GM21381 (cell line): Measurements from ENCODE around the gene SLMAP.

Source experiments
- ATAC-seq: cut with Tn5 transposase; IDR thresholded peaks from one replicate; pipeline ENCODE4 v1.9.1; 2021; ENCODE audit warnings: mild to moderate bottlenecking, moderate library complexity; ENCODE audit not compliant: unreplicated experiment

SLMAP gene

GRCh38 chr3:57958642-57959422 lies 202.7 kb downstream of the SLMAP start:
- no peak for ATAC-seq

GRCh38 chr3:57959423-57960173 lies 203.5 kb downstream of the SLMAP start:
- no peak for ATAC-seq

GRCh38 chr3:57960174-57960505 lies 204.0 kb downstream of the SLMAP start:
- no peak for ATAC-seq

GRCh38 chr3:57961177-57961827 lies 205.2 kb downstream of the SLMAP start:
- no peak for ATAC-seq

- ATAC-seq: no peak
These were observed 205.8 kb downstream of the SLMAP start for GRCh38 chr3:57961828-57962447.

GRCh38 chr3:57962448-57962834 lies 206.3 kb downstream of the SLMAP start:
- no peak for ATAC-seq

- no peak for ATAC-seq
These were observed 207.8 kb downstream of the SLMAP start for GRCh38 chr3:57963811-57964346.

- no peak for ATAC-seq
These were observed 210.7 kb downstream of the SLMAP start for GRCh38 chr3:57966829-57967228.

- ATAC-seq: no peak
These were observed 211.5 kb downstream of the SLMAP start for GRCh38 chr3:57967590-57967989.

- ATAC-seq: no peak
These were observed 212.4 kb downstream of the SLMAP start for GRCh38 chr3:57968501-57968900.

GRCh38 chr3:57971975-57972374 lies 215.9 kb downstream of the SLMAP start:
- no peak for ATAC-seq

- ATAC-seq: no peak
These were observed 216.5 kb downstream of the SLMAP start for GRCh38 chr3:57972531-57973111.

- ATAC-seq: no peak
These were observed 217.8 kb downstream of the SLMAP start for GRCh38 chr3:57973715-57974477.

- no peak for ATAC-seq
These were observed 218.8 kb downstream of the SLMAP start for GRCh38 chr3:57974796-57975388.

GRCh38 chr3:57977818-57978235 lies 221.7 kb downstream of the SLMAP start:
- no peak for ATAC-seq

- no peak for ATAC-seq
These were observed 222.2 kb downstream of the SLMAP start for GRCh38 chr3:57978316-57978715.
